Activated T-cell treated with anti-CD3 and anti-CD28 coated beads, Interleukin-2, amount 50 U/mL, for 4 hours (primary cell): ENCODE results near the gene PGGHG. TPM values are rescaled to one million over a fixed set of nuclear protein-coding genes. Genes with fewer than 3 reads are reported as not detected.
A peak's percentile ranks its signal among the peaks of the same experiment; 100 is the strongest.
"Not testable (repeated sequence)": the region's sequence is repeated elsewhere in the genome, so short reads cannot be mapped to it uniquely, and the experiment has no call there.

Experiments used
- ATAC-seq, 2 donors: fragments of 200-7000 bp; cut with Tn5 transposase; one replicate each; pipeline ENCODE4 v1.10.0; 2021
- DNase-seq: peaks from one replicate; pipeline ENCODE4 v3.0.0-alpha.2; 2020
- H3K27me3 Mint-ChIP-seq: one replicate; pipeline ENCODE4 v1.8.0; 2021; ENCODE audit warnings: low read depth, mixed read lengths
- H3K36me3 Mint-ChIP-seq: one replicate; pipeline ENCODE4 v1.8.0; 2022; ENCODE audit warnings: mixed read lengths; ENCODE audit not compliant: insufficient read depth
- H3K4me1 Mint-ChIP-seq: one replicate; pipeline ENCODE4 v1.8.0; 2021; ENCODE audit warnings: low read depth, mixed read lengths
- H3K4me3 Mint-ChIP-seq: one replicate; pipeline ENCODE4 v1.8.0; 2021; ENCODE audit warnings: mild to moderate bottlenecking, moderate library complexity, mixed read lengths
- H3K9me3 Mint-ChIP-seq: one replicate; pipeline ENCODE4 v1.8.0; 2021; ENCODE audit warnings: mixed read lengths
- total RNA-seq, 3 donors: library from RNA; stranded (reverse); gene quantifications; one replicate each; pipeline ENCODE4 v1.2.1, GENCODE V29; 2021

PGGHG gene
- total RNA-seq, 3 donors from 2014 or later: 16.6 to 76.3 (median 28.3) TPM

GRCh38 chr11:316031-316701 lies 27.2 kb downstream of the PGGHG start:
- Mint-ChIP-seq H3K4me1 (peaks cover 53% of the 10 kb centered on the region), H3K4me3 (peak overlapping the region; percentile 86), H3K36me3 (peaks cover 6% of the 10 kb centered on the region), H3K9me3 (no peaks in the 10 kb centered on the region), H3K27me3 (no peaks in the 10 kb centered on the region)
- ATAC-seq: no peak
- DNase-seq: peak; percentile 14

- no peaks in the 10 kb centered on the region for H3K27me3 Mint-ChIP-seq
- H3K4me1 Mint-ChIP-seq: peaks cover 49% of the 10 kb centered on the region
- peak overlapping the region; percentile 86 for H3K4me3 Mint-ChIP-seq
- H3K36me3 Mint-ChIP-seq: peaks cover 6% of the 10 kb centered on the region
- DNase-seq (no peak), ATAC-seq (no peak)
- no peaks in the 10 kb centered on the region for H3K9me3 Mint-ChIP-seq
Measured at GRCh38 chr11:316891-317301, 28.0 kb downstream of the PGGHG start.

GRCh38 chr11:317668-318404 lies 28.9 kb downstream of the PGGHG start:
- peaks cover 41% of the 10 kb centered on the region for H3K4me1 Mint-ChIP-seq
- peak overlapping the region; percentile 86 for H3K4me3 Mint-ChIP-seq
- ATAC-seq: peak in 1 of 2 donors; percentile 24
- DNase-seq, H3K27me3 Mint-ChIP-seq, H3K9me3 Mint-ChIP-seq, H3K36me3 Mint-ChIP-seq: not testable (repeated sequence)

- H3K4me3 Mint-ChIP-seq: peak overlapping the region; percentile 79
- not testable (repeated sequence) for DNase-seq, H3K9me3 Mint-ChIP-seq, H3K27me3 Mint-ChIP-seq, H3K36me3 Mint-ChIP-seq
- H3K4me1 Mint-ChIP-seq: peaks cover 37% of the 10 kb centered on the region
- ATAC-seq: peak; percentile 34 to 39
Measured at GRCh38 chr11:318405-319120, 29.6 kb downstream of the PGGHG start.

- H3K27me3 Mint-ChIP-seq, DNase-seq, H3K36me3 Mint-ChIP-seq, H3K9me3 Mint-ChIP-seq: not testable (repeated sequence)
- peak; percentile 11 to 28 for ATAC-seq
- peak overlapping the region; percentile 79 for H3K4me3 Mint-ChIP-seq
- H3K4me1 Mint-ChIP-seq: peaks cover 37% of the 10 kb centered on the region
Measured at GRCh38 chr11:319121-319887, 30.4 kb downstream of the PGGHG start.

GRCh38 chr11:319888-320273 lies 31.0 kb downstream of the PGGHG start:
- ATAC-seq: peak; percentile 5
- not testable (repeated sequence) for H3K9me3 Mint-ChIP-seq, DNase-seq

GRCh38 chr11:324156-324555 lies 35.2 kb downstream of the PGGHG start:
- ATAC-seq: no peak
- no peak overlapping the region for H3K4me3 Mint-ChIP-seq
- no peak for DNase-seq
- peaks cover 54% of the 10 kb centered on the region for H3K4me1 Mint-ChIP-seq
- no peaks in the 10 kb centered on the region for H3K27me3 Mint-ChIP-seq
- no peaks in the 10 kb centered on the region for H3K36me3 Mint-ChIP-seq
- H3K9me3 Mint-ChIP-seq: no peaks in the 10 kb centered on the region

More at GRCh38 chr11:319888-320273, 31.0 kb downstream of the PGGHG start:
- not testable (repeated sequence) for H3K36me3 Mint-ChIP-seq, H3K27me3 Mint-ChIP-seq
- peak overlapping the region; percentile 79 for H3K4me3 Mint-ChIP-seq
- peaks cover 43% of the 10 kb centered on the region for H3K4me1 Mint-ChIP-seq

GRCh38 chr11:324593-325517 lies 35.9 kb downstream of the PGGHG start:
- H3K9me3 Mint-ChIP-seq, ATAC-seq, DNase-seq, H3K36me3 Mint-ChIP-seq, H3K27me3 Mint-ChIP-seq: not testable (repeated sequence)
- H3K4me3 Mint-ChIP-seq: peak overlapping the region; percentile 14
- H3K4me1 Mint-ChIP-seq: peaks cover 56% of the 10 kb centered on the region

- Mint-ChIP-seq H3K36me3 (no peaks in the 10 kb centered on the region), H3K9me3 (no peaks in the 10 kb centered on the region), H3K27me3 (no peaks in the 10 kb centered on the region), H3K4me3 (peak overlapping the region; percentile 13), H3K4me1 (peaks cover 57% of the 10 kb centered on the region)
- peak in 1 of 2 donors; percentile 5 for ATAC-seq
- no peak for DNase-seq
Measured at GRCh38 chr11:325796-326591, 37.1 kb downstream of the PGGHG start.

- ATAC-seq (peak in 1 of 2 donors; percentile 19), DNase-seq (no peak)
- H3K36me3 Mint-ChIP-seq: no peaks in the 10 kb centered on the region
- H3K4me3 Mint-ChIP-seq: peak overlapping the region; percentile 1
- peaks cover 62% of the 10 kb centered on the region for H3K4me1 Mint-ChIP-seq
- H3K27me3 Mint-ChIP-seq: no peaks in the 10 kb centered on the region
- H3K9me3 Mint-ChIP-seq: no peaks in the 10 kb centered on the region
Measured at GRCh38 chr11:326592-326841, 37.6 kb downstream of the PGGHG start.

- Mint-ChIP-seq H3K9me3 (no peaks in the 10 kb centered on the region), H3K36me3 (no peaks in the 10 kb centered on the region), H3K27me3 (no peaks in the 10 kb centered on the region), H3K4me1 (peaks cover 67% of the 10 kb centered on the region), H3K4me3 (peak overlapping the region; percentile 56)
- DNase-seq (no peak), ATAC-seq (peak; percentile 44)
Measured at GRCh38 chr11:326842-327580, 38.1 kb downstream of the PGGHG start.

GRCh38 chr11:327581-327923 lies 38.6 kb downstream of the PGGHG start:
- peak overlapping the region; percentile 56 for H3K4me3 Mint-ChIP-seq
- no peak for ATAC-seq
- no peaks in the 10 kb centered on the region for H3K9me3 Mint-ChIP-seq
- H3K4me1 Mint-ChIP-seq: peaks cover 70% of the 10 kb centered on the region
- no peak for DNase-seq
- H3K36me3 Mint-ChIP-seq: no peaks in the 10 kb centered on the region
- H3K27me3 Mint-ChIP-seq: no peaks in the 10 kb centered on the region
